ENCODE measurements around the gene CYP27C1.
"Not testable (repeated sequence)": the region's sequence is repeated elsewhere in the genome, so short reads cannot be mapped to it uniquely, and the experiment has no call there.

DNA sequence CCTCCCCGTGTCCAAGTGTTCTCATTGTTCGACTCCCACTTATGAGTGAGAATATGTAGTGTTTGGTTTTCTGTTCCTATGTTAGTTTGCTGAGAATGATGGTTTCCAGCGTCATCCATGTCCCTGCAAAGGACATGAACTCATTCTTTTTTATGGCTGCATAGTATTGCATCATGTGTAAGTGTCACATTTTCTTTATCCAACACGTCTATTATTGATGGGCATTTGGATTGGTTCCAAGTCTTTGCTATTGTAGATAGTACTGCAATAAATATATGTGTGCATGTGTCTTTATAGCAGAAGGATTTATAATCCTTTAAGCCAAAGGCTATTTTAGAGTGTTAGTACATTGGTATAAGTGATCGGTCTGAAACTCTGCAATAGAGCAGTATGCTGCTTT, 4.0 kb upstream of the CYP27C1 start:
- TF ChIP-seq, protein P1, sequence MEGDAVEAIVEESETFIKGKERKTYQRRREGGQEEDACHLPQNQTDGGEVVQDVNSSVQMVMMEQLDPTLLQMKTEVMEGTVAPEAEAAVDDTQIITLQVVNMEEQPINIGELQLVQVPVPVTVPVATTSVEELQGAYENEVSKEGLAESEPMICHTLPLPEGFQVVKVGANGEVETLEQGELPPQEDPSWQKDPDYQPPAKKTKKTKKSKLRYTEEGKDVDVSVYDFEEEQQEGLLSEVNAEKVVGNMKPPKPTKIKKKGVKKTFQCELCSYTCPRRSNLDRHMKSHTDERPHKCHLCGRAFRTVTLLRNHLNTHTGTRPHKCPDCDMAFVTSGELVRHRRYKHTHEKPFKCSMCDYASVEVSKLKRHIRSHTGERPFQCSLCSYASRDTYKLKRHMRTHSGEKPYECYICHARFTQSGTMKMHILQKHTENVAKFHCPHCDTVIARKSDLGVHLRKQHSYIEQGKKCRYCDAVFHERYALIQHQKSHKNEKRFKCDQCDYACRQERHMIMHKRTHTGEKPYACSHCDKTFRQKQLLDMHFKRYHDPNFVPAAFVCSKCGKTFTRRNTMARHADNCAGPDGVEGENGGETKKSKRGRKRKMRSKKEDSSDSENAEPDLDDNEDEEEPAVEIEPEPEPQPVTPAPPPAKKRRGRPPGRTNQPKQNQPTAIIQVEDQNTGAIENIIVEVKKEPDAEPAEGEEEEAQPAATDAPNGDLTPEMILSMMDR (IDR thresholded peaks at IDR 0.05): not testable (repeated sequence)
- TF ChIP-seq POLR2AphosphoS5 (IDR thresholded peaks at IDR 0.05): not testable (repeated sequence)
